PC-9 (cell line): ENCODE measurements around the gene ATF1. TPM values are rescaled to one million over a fixed set of nuclear protein-coding genes. Genes with fewer than 3 reads are reported as not detected.

Experiments
- BruUV-seq: library from RNA; stranded (reverse); fragments of 400-500 nt; replicated peaks from 2 replicates; lab custom pipeline; 2021; lab: Mats Ljungman, UMichigan
- CTCF ChIA-PET: fragments of 300-600 bp; sonication (Branson Sonifier 250); formaldehyde crosslinking; loops from one replicate; lab custom pipeline; 2022; ENCODE audit warnings: antibody characterized with exemption; lab: Charles Lee
- POLR2A ChIA-PET: fragments of 300-600 bp; sonication (Branson Sonifier 250); formaldehyde crosslinking; loops from one replicate; lab custom pipeline; 2022; ENCODE audit warnings: antibody characterized with exemption; ENCODE audit not compliant: unreplicated experiment; lab: Charles Lee
- DNase-seq, 2 experiments: peaks; one replicate each; pipeline versions ENCODE4 v3.0.0 to v3.0.0-alpha.2; 2015 to 2022; ENCODE audit warnings: mixed read lengths in 1 of 2
- H2AFZ ChIP-seq: fragments of 200-600 bp; sonication (generic); 2 replicates; pipeline ENCODE4 v1.8.1; 2017; ENCODE audit warnings: antibody characterized with exemption
- H3F3A ChIP-seq: fragments of 200-600 bp; sonication (generic); 2 replicates; pipeline ENCODE4 v1.8.1; 2017; ENCODE audit warnings: antibody characterized with exemption, mild to moderate bottlenecking, low read depth; ENCODE audit not compliant: insufficient read depth
- H3K27ac ChIP-seq: fragments of 200-600 bp; sonication (generic); 2 replicates; pipeline ENCODE4 v1.6.1; 2016; ENCODE audit warnings: mixed run types
- H3K27me3 ChIP-seq: fragments of 200-600 bp; sonication (generic); 2 replicates; pipeline ENCODE4 v1.6.1; 2016; ENCODE audit warnings: low read depth, mixed run types; ENCODE audit not compliant: insufficient read depth
- H3K36me3 ChIP-seq: fragments of 200-600 bp; sonication (generic); 2 replicates; pipeline ENCODE4 v1.6.1; 2016; ENCODE audit warnings: low read depth, mixed run types
- H3K4me1 ChIP-seq: fragments of 200-600 bp; sonication (generic); replicated peaks from 2 replicates; pipeline ENCODE4 v1.6.1; 2016; ENCODE audit warnings: mixed run types; ENCODE audit not compliant: insufficient read depth
- H3K4me2 ChIP-seq: fragments of 200-600 bp; sonication (generic); 2 replicates; pipeline ENCODE4 v1.6.1; 2017; ENCODE audit warnings: mixed run types
- H3K4me3 ChIP-seq: fragments of 200-600 bp; sonication (generic); 2 replicates; pipeline ENCODE4 v1.6.1; 2016; ENCODE audit warnings: mixed run types
- H3K79me2 ChIP-seq: fragments of 200-600 bp; sonication (generic); 2 replicates; pipeline ENCODE4 v1.6.1; 2017; ENCODE audit warnings: low read depth, mixed run types
- H3K9me2 ChIP-seq: fragments of 200-600 bp; sonication (generic); 2 replicates; pipeline ENCODE4 v1.8.1; 2017; ENCODE audit warnings: mild to moderate bottlenecking; ENCODE audit not compliant: insufficient read depth
- H3K9me3 ChIP-seq: fragments of 200-600 bp; sonication (generic); 2 replicates; pipeline ENCODE4 v1.8.1; 2016; ENCODE audit warnings: low read depth; ENCODE audit not compliant: insufficient read depth
- H4K20me1 ChIP-seq: fragments of 200-600 bp; sonication (generic); 2 replicates; pipeline ENCODE4 v1.8.1; 2017; ENCODE audit not compliant: insufficient read depth
- EZH2 ChIP-seq: fragments of 200-600 bp; sonication (generic); IDR thresholded peaks from 2 replicates; pipeline ENCODE4 v1.8.0; 2017; ENCODE audit warnings: antibody characterized with exemption, low read depth
- intact Hi-C: fragments of 100-400 bp; cut with micrococcal nuclease; formaldehyde crosslinking; loops from one replicate; pipeline ENCODE4 v1.10.0; 2022; ENCODE audit not compliant: unreplicated experiment
- total RNA-seq: library from RNA; stranded (reverse); gene quantifications from 2 replicates; pipeline ENCODE4 v1.2.3, GENCODE V29; 2021
- TF ChIP-seq, protein P1 (sequence below): fragments of 200-600 bp; sonication (generic); conservative IDR thresholded peaks from 2 replicates; pipeline ENCODE4 v1.6.1; 2017; ENCODE audit warnings: mixed run types, antibody characterized with exemption, mild to moderate bottlenecking, moderate library complexity

The ATF1 gene
- total RNA-seq, 1 experiment from 2014 or later, result 37.9 TPM

GRCh38 chr12:50787618-50788017 is 23.7 kb downstream of the ATF1 start:
- H3K36me3 ChIP-seq, result peaks cover 7% of the 10 kb centered on the region; the same call in 1 of the 2 replicates
- peaks cover 29% of the 10 kb centered on the region for H3F3A ChIP-seq
- intact Hi-C loops, result loop anchor here (2.0 kb wide), 1 partner anchor 23 kb away; the partner anchor contains the start of gene ATF1
- ChIA-PET POLR2A (no interaction called here), CTCF (interaction anchor here (0.7 to 1.4 kb wide), 3 partner anchors 22 to 144 kb away, joined by 3 to 12 read pairs (median 4); no protein-coding TSS in a partner anchor)
- H2AFZ ChIP-seq, result no peak overlapping the region
- H3K4me2 ChIP-seq, result peak overlapping the region; percentile 54
- peaks cover 40% of the 10 kb centered on the region for H3K4me1 ChIP-seq
- no peaks in the 10 kb centered on the region for H4K20me1 ChIP-seq
- H3K27ac ChIP-seq, result peak overlapping the region; percentile 90
- no peaks in the 10 kb centered on the region for H3K9me3 ChIP-seq
- TF ChIP-seq, protein P1, sequence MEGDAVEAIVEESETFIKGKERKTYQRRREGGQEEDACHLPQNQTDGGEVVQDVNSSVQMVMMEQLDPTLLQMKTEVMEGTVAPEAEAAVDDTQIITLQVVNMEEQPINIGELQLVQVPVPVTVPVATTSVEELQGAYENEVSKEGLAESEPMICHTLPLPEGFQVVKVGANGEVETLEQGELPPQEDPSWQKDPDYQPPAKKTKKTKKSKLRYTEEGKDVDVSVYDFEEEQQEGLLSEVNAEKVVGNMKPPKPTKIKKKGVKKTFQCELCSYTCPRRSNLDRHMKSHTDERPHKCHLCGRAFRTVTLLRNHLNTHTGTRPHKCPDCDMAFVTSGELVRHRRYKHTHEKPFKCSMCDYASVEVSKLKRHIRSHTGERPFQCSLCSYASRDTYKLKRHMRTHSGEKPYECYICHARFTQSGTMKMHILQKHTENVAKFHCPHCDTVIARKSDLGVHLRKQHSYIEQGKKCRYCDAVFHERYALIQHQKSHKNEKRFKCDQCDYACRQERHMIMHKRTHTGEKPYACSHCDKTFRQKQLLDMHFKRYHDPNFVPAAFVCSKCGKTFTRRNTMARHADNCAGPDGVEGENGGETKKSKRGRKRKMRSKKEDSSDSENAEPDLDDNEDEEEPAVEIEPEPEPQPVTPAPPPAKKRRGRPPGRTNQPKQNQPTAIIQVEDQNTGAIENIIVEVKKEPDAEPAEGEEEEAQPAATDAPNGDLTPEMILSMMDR, result no peak
- TF ChIP-seq EZH2, result no peak
- H3K4me3 ChIP-seq, result no peak overlapping the region
- DNase-seq, result no peak
- no peaks in the 10 kb centered on the region for H3K9me2 ChIP-seq
- H3K79me2 ChIP-seq, result peaks cover 46% of the 10 kb centered on the region
- no peaks in the 10 kb centered on the region for H3K27me3 ChIP-seq
- BruUV-seq, result no TSS peak

DNA sequence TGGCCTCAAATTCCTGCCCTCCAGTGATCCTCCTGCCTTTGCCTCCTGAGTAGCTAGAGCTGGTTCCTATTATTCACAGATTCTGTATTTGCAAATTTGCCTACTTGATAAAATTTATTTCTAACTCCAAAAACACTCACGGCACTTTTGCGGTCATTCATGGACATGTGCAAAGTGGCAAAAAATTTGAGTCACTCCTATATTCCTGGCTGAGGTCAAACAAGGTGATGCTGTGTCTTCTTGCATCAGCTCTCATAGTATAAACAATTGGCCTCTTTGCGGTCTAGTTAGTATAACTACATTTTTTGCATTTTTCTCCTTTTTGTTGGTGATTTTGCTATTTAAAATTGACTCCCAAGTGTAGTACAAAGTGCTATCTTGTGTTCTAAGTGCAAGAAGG is 24.7 kb downstream of the ATF1 start:
- Histone ChIP-seq H3K9me3 (no peaks in the 10 kb centered on the region), H4K20me1 (no peaks in the 10 kb centered on the region), H3F3A (peaks cover 29% of the 10 kb centered on the region), H3K79me2 (peaks cover 53% of the 10 kb centered on the region), H3K9me2 (no peaks in the 10 kb centered on the region), H3K4me1 (peaks cover 40% of the 10 kb centered on the region), H3K4me3 (no peak overlapping the region), H3K4me2 (no peak overlapping the region), H3K27me3 (no peaks in the 10 kb centered on the region), H2AFZ (no peak overlapping the region), H3K36me3 (peaks cover 7% of the 10 kb centered on the region; the same call in 1 of the 2 replicates), H3K27ac (peak overlapping the region; percentile 90; the same call in 1 of the 2 replicates)
- DNase-seq, result peak in 1 of 2 experiments; percentile 37
- intact Hi-C loops, result no loop called here
- BruUV-seq, result no TSS peak
- ChIA-PET CTCF (interaction anchor here (0.7 kb wide), 1 partner anchor 61 kb away, joined by 3 read pairs; no protein-coding TSS in a partner anchor), POLR2A (no interaction called here)
- no peak for TF ChIP-seq EZH2
- TF ChIP-seq, protein P1, result no peak

DNA sequence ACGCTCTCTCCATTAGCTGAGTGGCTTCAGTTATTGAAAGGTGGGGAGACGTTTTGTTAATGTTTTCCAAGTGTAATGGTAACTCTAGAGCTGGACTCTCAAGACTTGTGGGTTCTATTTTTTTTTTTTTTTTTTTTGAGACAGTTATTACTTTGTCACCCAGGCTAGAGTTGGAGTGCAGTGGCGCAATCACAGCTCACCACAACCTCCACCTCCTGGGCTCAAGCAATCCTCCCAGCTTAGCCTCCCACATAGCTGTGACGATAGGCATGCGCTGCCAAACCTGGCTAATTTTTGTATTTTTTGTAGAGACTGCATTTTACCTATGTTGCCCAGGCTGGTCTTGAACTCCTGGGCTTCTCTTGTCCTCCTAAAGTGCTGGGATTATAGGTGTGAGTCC is 26.2 kb downstream of the ATF1 start:
- Histone ChIP-seq H3K36me3 (peaks cover 7% of the 10 kb centered on the region; the same call in 1 of the 2 replicates), H3K4me2 (no peak overlapping the region), H3K4me1 (peaks cover 37% of the 10 kb centered on the region), H3K4me3 (no peak overlapping the region), H3K27ac (no peak overlapping the region), H4K20me1 (no peaks in the 10 kb centered on the region), H3K79me2 (peaks cover 50% of the 10 kb centered on the region), H3K27me3 (no peaks in the 10 kb centered on the region), H3K9me3 (no peaks in the 10 kb centered on the region), H2AFZ (no peak overlapping the region), H3F3A (peaks cover 29% of the 10 kb centered on the region), H3K9me2 (no peaks in the 10 kb centered on the region)
- CTCF ChIA-PET, result interaction anchor here (0.6 kb wide), 1 partner anchor 35 kb away, joined by 7 read pairs; no protein-coding TSS in a partner anchor
- intact Hi-C loops, result no loop called here
- BruUV-seq, result no TSS peak
- no peak for DNase-seq
- POLR2A ChIA-PET, result no interaction called here
- TF ChIP-seq EZH2, result no peak
- TF ChIP-seq, protein P1, result no peak
